Caco-2 (cell line): ENCODE data around the gene GCNT4. TPM values are rescaled to one million over a fixed set of nuclear protein-coding genes. Genes with fewer than 3 reads are reported as not detected.

Experiments used
- BruUV-seq: library from RNA; stranded (reverse); fragments of 400-500 nt; replicated peaks from 2 replicates; lab custom pipeline; 2021; lab: Mats Ljungman, UMichigan
- CTCF ChIA-PET: fragments of 300-600 bp; sonication (Branson Sonifier 250); formaldehyde crosslinking; loops from one replicate; lab custom pipeline; 2022; ENCODE audit warnings: antibody characterized with exemption; lab: Charles Lee
- POLR2A ChIA-PET: fragments of 300-600 bp; sonication (Branson Sonifier 250); formaldehyde crosslinking; loops from one replicate; lab custom pipeline; 2022; ENCODE audit warnings: antibody characterized with exemption; lab: Charles Lee
- DNase-seq, 2 experiments: peaks; one replicate each; pipeline versions ENCODE4 v3.0.0 to v3.0.0-alpha.2; 2020 to 2022
- H3K27me3 ChIP-seq: replicated peaks from 2 replicates; pipeline ENCODE4 v1.6.0; 2011; ENCODE audit warnings: low read length; ENCODE audit not compliant: control insufficient read depth, insufficient read depth
- H3K36me3 ChIP-seq: 2 replicates; pipeline ENCODE4 v1.5.1; 2011; ENCODE audit warnings: low read length; ENCODE audit not compliant: control insufficient read depth, insufficient read depth
- H3K4me1 ChIP-seq: fragments of 250-450 bp; sonication (Bioruptor Pico); 2 replicates; pipeline ENCODE4 v1.5.1; 2020; ENCODE audit warnings: mild to moderate bottlenecking
- H3K4me3 ChIP-seq: 2 replicates; pipeline ENCODE4 v1.5.1; 2011; ENCODE audit warnings: low read depth, mild to moderate bottlenecking, control low read depth, low read length
- H3K9me3 ChIP-seq: fragments of 250-450 bp; sonication (Bioruptor Pico); 2 replicates; pipeline ENCODE4 v1.5.1; 2020; ENCODE audit warnings: mild to moderate bottlenecking, moderate library complexity
- H3K27ac Mint-ChIP-seq: one replicate; pipeline ENCODE4 v1.8.0; 2022; ENCODE audit warnings: mixed read lengths; ENCODE audit not compliant: unreplicated experiment
- H3K27me3 Mint-ChIP-seq: one replicate; pipeline ENCODE4 v1.8.0; 2022; ENCODE audit warnings: mixed read lengths; ENCODE audit not compliant: insufficient read depth, unreplicated experiment
- H3K36me3 Mint-ChIP-seq: one replicate; pipeline ENCODE4 v1.8.0; 2022; ENCODE audit warnings: mild to moderate bottlenecking, mixed read lengths; ENCODE audit not compliant: insufficient read depth, unreplicated experiment
- H3K4me1 Mint-ChIP-seq: one replicate; pipeline ENCODE4 v1.8.0; 2022; ENCODE audit warnings: low read depth, mixed read lengths; ENCODE audit not compliant: unreplicated experiment
- H3K4me3 Mint-ChIP-seq: one replicate; pipeline ENCODE4 v1.8.0; 2022; ENCODE audit warnings: mild to moderate bottlenecking, moderate library complexity, mixed read lengths; ENCODE audit not compliant: unreplicated experiment
- H3K9me3 Mint-ChIP-seq: one replicate; pipeline ENCODE4 v1.8.0; 2022; ENCODE audit warnings: mixed read lengths; ENCODE audit not compliant: unreplicated experiment
- CTCF ChIP-seq, 2 experiments: fragments of 200-600 bp in 1 of 2; IDR thresholded peaks; 1 replicate in 1 of 2; 2 replicates in 1 of 2; pipeline versions ENCODE4 v1.5.1 to v1.8.0; 2011 to 2022; ENCODE audit warnings: antibody characterized with exemption in 1 of 2, control low read depth in 1 of 2, inconsistent platforms in 1 of 2, low read depth in 1 of 2, low read length in 1 of 2, mild to moderate bottlenecking in 1 of 2, moderate library complexity in 1 of 2; ENCODE audit not compliant: insufficient read depth in 1 of 2, severe bottlenecking in 1 of 2, unreplicated experiment in 1 of 2
- intact Hi-C: fragments of 100-400 bp; cut with micrococcal nuclease; formaldehyde crosslinking; loops from one replicate; pipeline ENCODE4 v1.10.0; 2022; ENCODE audit not compliant: unreplicated experiment
- total RNA-seq: library from RNA; stranded (reverse); gene quantifications from 2 replicates; pipeline ENCODE4 v1.2.3, GENCODE V29; 2022

Gene GCNT4
- total RNA-seq, 1 experiment from 2014 or later: 3.0 TPM

DNA sequence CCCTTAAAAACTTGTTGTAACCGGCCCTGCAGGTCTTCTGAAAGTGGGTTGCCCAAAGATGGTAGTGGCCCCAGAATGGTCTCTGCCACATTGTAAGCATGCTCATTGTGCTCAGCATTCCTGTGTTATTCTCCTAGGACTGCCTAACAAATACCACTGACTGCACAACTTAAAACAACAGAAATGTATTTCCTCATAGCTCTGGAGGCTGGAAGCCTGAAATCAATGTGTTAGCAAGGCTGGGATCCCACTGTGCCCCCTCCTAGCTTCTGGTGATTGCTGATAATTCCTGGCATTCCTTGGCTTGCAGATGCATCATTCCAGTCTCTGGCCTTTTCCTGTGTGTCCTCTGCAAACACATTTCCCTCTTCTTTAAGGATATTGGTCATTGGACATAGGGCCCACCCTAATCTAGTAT is 3.4 kb upstream of the GCNT4 start:
- Mint-ChIP-seq H3K4me3 (peak overlapping the region; percentile 17), H3K27ac (no peak overlapping the region), H3K36me3 (peaks cover 15% of the 10 kb centered on the region), H3K9me3 (no peaks in the 10 kb centered on the region), H3K4me1 (peaks cover 27% of the 10 kb centered on the region), H3K27me3 (no peaks in the 10 kb centered on the region)
- CTCF ChIA-PET: no interaction called here
- H3K9me3 ChIP-seq: no peaks in the 10 kb centered on the region
- POLR2A ChIA-PET: no interaction called here
- H3K27me3 ChIP-seq: no peaks in the 10 kb centered on the region; the same call in 1 of the 2 replicates
- DNase-seq: no peak
- H3K4me1 ChIP-seq: peaks cover 25% of the 10 kb centered on the region
- BruUV-seq: no TSS peak
- intact Hi-C loops: loop anchor here (10.0 kb wide), 1 partner anchor 179 kb away; the partner anchor contains the start of gene ANKRD31
- H3K36me3 ChIP-seq: no peaks in the 10 kb centered on the region
- TF ChIP-seq CTCF (IDR thresholded peaks at IDR 0.05; ENCODE audit: insufficient read depth in 1 of 2, low read depth in 1 of 2, low read length in 1 of 2, severe bottlenecking in 1 of 2, unreplicated experiment in 1 of 2): no peak
- H3K4me3 ChIP-seq: no peak overlapping the region

DNA sequence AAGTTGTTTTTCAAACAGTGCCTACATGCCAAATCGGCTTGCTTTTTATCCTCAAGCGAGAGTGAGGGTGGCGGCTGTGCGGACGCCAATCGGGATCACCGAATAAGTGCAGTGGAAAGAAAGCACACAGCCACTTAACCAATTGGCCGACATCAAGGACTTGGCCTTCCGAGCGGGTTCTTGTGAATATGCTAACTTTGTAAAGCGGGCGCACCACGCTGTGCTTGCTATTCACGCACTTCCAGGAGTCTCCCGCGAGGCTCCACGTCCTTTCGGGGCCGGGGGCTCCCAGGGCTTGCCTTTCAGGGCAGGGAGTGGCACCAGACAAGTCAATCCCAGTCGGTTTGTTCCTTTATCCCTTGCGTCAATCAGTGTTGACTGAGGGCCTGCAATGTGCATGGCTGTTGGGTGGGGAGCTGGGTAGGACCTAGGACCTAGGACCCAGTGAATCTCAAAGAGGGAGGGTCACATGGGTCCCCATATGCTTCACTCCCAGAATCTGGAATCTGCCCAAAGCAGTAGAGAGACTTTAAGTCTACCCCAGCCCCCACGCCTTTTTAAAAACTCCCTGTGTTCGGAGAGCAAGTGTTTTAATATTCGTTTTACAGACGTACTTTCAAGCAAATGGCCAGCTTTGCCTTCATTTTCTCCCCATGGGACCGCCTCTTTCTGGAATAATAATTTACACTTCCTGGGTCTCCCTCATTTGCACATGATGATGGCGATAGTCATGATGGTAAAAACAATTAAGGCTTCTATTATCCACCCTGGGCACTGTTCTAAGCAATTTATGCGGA is 2.0 kb upstream of the GCNT4 start:
- no peaks in the 10 kb centered on the region for H3K27me3 Mint-ChIP-seq
- H3K27me3 ChIP-seq: no peaks in the 10 kb centered on the region; the same call in 1 of the 2 replicates
- H3K36me3 ChIP-seq: no peaks in the 10 kb centered on the region
- H3K4me1 Mint-ChIP-seq: peaks cover 35% of the 10 kb centered on the region
- intact Hi-C loops: loop anchor here (1.0 to 10.0 kb wide), 4 partner anchors 113 to 283 kb away; partner anchors contain the start of genes ANKRD31 and HMGCR
- H3K4me3 Mint-ChIP-seq: peak overlapping the region; percentile 86
- H3K27ac Mint-ChIP-seq: peak overlapping the region; percentile 67
- H3K4me3 ChIP-seq: peak overlapping the region; percentile 81
- H3K4me1 ChIP-seq: peaks cover 34% of the 10 kb centered on the region
- ChIA-PET POLR2A (interaction anchor here (0.7 to 0.9 kb wide), 2 partner anchors 206 to 270 kb away, joined by 3 to 4 read pairs; no protein-coding TSS in a partner anchor), CTCF (interaction anchor here (0.6 to 1.0 kb wide), 3 partner anchors 129 to 282 kb away, joined by 3 to 4 read pairs (median 4); partner anchors contain the start of gene HMGCR)
- H3K36me3 Mint-ChIP-seq: peaks cover 15% of the 10 kb centered on the region
- DNase-seq: peak; percentile 46 to 53
- no TSS peak for BruUV-seq
- no peaks in the 10 kb centered on the region for H3K9me3 Mint-ChIP-seq
- no peaks in the 10 kb centered on the region for H3K9me3 ChIP-seq
- no peak for TF ChIP-seq CTCF (IDR thresholded peaks at IDR 0.05; ENCODE audit: insufficient read depth in 1 of 2, low read depth in 1 of 2, low read length in 1 of 2, severe bottlenecking in 1 of 2, unreplicated experiment in 1 of 2)
